Measurements from ENCODE around the gene HCRTR1.

The HCRTR1 gene

DNA sequence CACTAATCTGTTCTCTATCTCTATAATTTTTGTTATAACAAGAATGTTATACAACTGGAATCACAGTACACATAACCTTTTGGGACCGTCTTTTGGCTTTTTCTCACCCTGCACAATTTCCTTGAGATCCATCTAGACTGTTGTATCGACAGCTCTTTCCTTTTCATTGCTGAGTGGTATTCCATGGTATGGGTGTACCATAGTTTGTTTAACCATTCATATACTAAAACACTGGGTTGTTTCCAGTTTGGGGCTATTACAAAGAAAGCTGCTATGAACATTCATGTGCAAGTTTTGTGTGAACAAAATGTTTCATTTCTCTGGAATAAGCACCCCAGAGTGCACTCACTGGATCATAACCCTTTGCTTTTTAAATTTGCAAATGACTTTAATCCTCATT, 15.4 kb upstream of the HCRTR1 start:
- TF ChIP-seq, protein P1, sequence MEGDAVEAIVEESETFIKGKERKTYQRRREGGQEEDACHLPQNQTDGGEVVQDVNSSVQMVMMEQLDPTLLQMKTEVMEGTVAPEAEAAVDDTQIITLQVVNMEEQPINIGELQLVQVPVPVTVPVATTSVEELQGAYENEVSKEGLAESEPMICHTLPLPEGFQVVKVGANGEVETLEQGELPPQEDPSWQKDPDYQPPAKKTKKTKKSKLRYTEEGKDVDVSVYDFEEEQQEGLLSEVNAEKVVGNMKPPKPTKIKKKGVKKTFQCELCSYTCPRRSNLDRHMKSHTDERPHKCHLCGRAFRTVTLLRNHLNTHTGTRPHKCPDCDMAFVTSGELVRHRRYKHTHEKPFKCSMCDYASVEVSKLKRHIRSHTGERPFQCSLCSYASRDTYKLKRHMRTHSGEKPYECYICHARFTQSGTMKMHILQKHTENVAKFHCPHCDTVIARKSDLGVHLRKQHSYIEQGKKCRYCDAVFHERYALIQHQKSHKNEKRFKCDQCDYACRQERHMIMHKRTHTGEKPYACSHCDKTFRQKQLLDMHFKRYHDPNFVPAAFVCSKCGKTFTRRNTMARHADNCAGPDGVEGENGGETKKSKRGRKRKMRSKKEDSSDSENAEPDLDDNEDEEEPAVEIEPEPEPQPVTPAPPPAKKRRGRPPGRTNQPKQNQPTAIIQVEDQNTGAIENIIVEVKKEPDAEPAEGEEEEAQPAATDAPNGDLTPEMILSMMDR (IDR thresholded peaks at IDR 0.05; ENCODE audit: insufficient read depth, low read length, poor library complexity, severe bottlenecking) = no peak
- DNase-seq (ENCODE audit: extremely low read depth, insufficient read length) = no peak
- Histone ChIP-seq H3K27me3 (replicated peaks; ENCODE audit: control insufficient read depth, insufficient read depth, low read length) (no peaks in the 10 kb centered on the region), H3K36me3 (ENCODE audit: control insufficient read depth, insufficient read depth, low read length) (no peaks in the 10 kb centered on the region), H3K4me3 (replicated peaks; ENCODE audit: low read depth, low read length) (no peak overlapping the region)

DNA sequence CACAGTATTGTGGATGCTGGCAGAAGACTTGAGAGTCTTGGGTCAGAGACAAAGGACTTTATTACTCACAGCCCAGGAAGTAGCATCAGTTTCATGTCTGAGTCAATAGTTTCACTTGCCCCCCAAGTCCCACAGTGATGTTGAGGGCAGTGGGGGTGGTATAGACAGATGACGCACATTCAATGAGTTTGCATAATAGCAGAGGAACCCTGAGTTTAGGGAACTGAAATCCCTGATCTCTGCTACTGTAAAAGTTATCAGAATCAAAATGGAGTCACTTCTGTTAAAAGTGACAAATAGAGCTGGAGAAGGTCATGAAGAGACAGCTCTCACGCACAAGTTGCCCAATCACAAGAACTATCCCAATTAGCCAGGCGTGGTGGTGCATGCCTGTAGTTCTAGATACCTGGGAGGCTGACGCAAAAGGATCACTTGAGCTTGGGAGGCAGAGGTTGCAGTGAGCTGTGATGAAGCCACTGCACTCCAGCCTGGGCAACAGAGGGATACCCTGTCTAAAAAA, 11.5 kb upstream of the HCRTR1 start:
- peak; percentile 78 for DNase-seq (ENCODE audit: extremely low read depth, insufficient read length)
- TF ChIP-seq, protein P1 (IDR thresholded peaks at IDR 0.05; ENCODE audit: insufficient read depth, low read length, poor library complexity, severe bottlenecking) = no peak
- H3K27me3 ChIP-seq (replicated peaks; ENCODE audit: control insufficient read depth, insufficient read depth, low read length) = no peaks in the 10 kb centered on the region

GRCh38 chr1:31607360-31607759, 10.1 kb upstream of the HCRTR1 start:
- Histone ChIP-seq H3K4me3 (replicated peaks; ENCODE audit: low read depth, low read length) (no peak overlapping the region), H3K27me3 (replicated peaks; ENCODE audit: control insufficient read depth, insufficient read depth, low read length) (no peaks in the 10 kb centered on the region), H3K36me3 (ENCODE audit: control insufficient read depth, insufficient read depth, low read length) (no peaks in the 10 kb centered on the region)
- TF ChIP-seq, protein P1 (IDR thresholded peaks at IDR 0.05; ENCODE audit: insufficient read depth, low read length, poor library complexity, severe bottlenecking) = no peak
- DNase-seq (ENCODE audit: extremely low read depth, insufficient read length) = no peak

More for the DNA sequence above, 11.5 kb upstream of the HCRTR1 start:
- Histone ChIP-seq H3K4me3 (replicated peaks; ENCODE audit: low read depth, low read length) (no peak overlapping the region), H3K36me3 (ENCODE audit: control insufficient read depth, insufficient read depth, low read length) (no peaks in the 10 kb centered on the region)

DNA sequence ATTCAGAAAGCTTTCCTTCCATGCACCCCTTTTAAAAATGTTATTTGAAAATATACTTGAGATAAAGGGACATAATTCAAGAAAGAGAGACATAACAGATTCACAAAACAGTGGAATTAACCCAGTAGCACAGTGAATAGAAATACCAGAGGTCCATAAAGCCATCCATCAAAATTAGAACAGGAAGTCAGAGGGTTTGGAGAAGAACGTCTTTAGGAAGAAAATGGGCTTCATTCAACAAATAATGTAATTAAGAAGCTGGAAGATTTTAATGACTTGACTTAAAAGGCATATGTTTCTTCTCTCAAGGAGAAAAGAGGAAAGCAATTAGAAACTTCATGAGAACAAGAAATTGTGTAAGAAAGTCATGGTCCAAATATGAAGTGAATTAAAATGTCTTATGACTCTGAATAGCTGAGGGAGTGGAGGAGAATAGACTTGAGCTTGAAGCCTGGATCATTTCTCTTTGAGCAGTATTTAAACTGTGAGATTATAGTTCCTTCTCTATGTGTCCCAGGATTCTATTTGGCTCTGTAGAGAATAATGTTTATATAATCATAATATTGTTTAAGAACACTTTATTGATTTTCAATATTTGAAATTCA, 7.9 kb upstream of the HCRTR1 start:
- DNase-seq (ENCODE audit: extremely low read depth, insufficient read length) = no peak
- Histone ChIP-seq H3K27me3 (replicated peaks; ENCODE audit: control insufficient read depth, insufficient read depth, low read length) (no peaks in the 10 kb centered on the region), H3K4me3 (replicated peaks; ENCODE audit: low read depth, low read length) (no peak overlapping the region), H3K36me3 (ENCODE audit: control insufficient read depth, insufficient read depth, low read length) (no peaks in the 10 kb centered on the region)
- TF ChIP-seq, protein P1 (IDR thresholded peaks at IDR 0.05; ENCODE audit: insufficient read depth, low read length, poor library complexity, severe bottlenecking) = no peak

GRCh38 chr1:31614414-31615005, 3.0 kb upstream of the HCRTR1 start:
- Histone ChIP-seq H3K27me3 (replicated peaks; ENCODE audit: control insufficient read depth, insufficient read depth, low read length) (no peaks in the 10 kb centered on the region; the same call in none of the 2 replicates), H3K36me3 (ENCODE audit: control insufficient read depth, insufficient read depth, low read length) (no peaks in the 10 kb centered on the region), H3K4me3 (replicated peaks; ENCODE audit: low read depth, low read length) (no peak overlapping the region)
- TF ChIP-seq, protein P1 (IDR thresholded peaks at IDR 0.05; ENCODE audit: insufficient read depth, low read length, poor library complexity, severe bottlenecking) = no peak
- no peak for DNase-seq (ENCODE audit: extremely low read depth, insufficient read length)

Data from GM06990 (cell line).